GM21447 (cell line): Measurements from ENCODE around the gene WIPF2.

ENCODE experiments used
- ATAC-seq: cut with Tn5 transposase; IDR thresholded peaks from one replicate; pipeline ENCODE4 v1.9.1; 2021; ENCODE audit not compliant: unreplicated experiment

Gene WIPF2

DNA sequence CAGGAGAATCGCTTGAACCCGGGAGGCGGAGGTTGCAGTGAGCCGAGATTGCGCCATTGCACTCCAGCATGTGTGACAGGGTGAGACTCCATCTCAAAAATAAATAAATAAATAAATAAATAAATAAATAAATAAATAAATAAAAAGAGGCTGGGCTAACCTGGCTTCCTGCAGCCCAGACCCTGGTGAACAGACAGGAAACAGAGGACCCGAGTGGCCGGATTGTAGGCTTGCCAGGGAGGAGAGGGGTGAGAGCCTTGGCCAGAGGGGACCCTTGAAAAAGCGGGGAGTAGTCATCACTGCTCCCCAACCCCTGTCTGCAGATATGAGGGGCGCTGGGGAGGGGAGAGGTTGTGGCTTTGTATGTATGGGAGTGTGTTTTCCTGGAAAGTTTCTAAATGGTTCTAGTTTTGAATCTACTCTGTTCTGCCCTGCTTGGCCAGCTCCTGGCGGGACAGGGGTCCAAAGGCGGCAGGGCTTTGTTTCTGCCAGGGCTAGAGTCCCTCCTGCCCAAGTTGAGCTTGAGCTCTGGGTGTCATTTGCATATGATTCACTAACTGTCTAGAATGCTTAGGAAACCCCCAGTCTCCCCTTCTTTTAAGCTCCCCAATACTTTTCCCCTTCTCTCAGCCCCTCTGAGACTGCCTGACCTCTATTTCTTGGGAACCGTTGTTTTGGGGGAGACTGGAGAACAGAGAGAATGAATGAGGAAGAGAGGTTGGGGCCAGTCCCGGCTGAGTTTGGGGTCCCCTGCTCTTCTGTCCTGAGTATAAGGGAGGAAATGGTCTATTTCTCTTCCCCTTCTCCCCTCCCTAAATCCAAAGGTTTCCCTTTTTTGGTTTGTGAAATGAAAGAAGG, 106.3 kb downstream of the WIPF2 start:
- ATAC-seq = no peak

DNA sequence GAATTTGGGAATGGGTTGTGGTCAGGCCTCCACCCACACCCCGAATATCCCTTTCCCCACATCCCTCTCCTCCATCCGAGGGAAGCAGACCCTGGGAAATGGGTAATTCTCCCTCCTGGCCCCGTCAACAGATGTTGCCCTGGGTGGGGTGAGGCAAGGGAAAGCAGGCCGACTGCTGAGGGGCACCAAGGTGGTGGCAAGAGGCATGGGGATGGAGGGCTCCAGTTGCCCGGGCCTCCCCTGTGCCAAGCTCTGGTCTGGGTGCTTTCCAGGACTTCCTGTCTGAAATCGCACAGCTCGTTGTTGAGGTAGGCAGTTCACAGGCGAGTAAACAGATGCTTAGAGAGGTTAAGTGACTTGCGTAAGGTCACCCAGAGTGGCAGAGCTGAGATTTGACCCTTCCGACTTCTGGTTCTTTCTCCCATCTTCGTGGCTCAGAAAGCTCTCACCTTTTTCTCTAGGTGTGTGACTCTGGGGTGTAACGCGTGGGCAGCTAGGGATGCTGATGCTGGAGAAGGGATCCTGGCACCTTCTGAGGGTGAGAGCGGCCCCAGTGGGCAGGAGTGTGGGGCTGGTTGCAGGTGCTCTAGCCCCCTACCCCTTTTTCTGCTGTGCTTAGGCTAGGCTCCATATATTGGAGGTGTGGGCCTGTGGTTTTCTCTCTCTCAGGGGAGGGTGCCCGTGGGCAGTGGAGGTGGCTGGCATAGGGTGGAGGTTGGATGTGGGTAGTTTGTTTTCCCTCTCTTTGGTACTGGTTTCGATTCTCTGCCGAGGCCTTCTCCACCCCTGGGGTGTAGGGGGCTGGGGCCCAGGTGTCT, 107.1 kb downstream of the WIPF2 start:
- no peak for ATAC-seq

DNA sequence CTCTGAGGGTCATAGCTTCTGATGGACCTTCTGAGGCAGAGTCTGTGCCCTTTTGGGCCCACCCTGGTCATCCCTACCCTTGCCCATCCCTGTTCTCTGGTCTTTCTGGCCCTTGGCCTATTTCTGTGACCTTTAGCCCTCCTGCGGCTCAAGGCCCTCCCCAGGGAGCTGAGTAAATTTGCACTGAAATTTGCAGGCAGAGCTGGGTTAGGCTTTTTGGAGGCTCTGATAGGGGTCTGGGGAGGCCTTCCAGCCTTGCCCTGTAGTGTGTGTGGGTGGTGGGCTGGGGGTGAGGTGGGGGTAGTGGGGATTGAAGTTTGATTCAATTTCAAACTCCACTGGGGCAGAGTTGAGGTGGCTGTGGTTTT, 107.7 kb downstream of the WIPF2 start:
- ATAC-seq = no peak

DNA sequence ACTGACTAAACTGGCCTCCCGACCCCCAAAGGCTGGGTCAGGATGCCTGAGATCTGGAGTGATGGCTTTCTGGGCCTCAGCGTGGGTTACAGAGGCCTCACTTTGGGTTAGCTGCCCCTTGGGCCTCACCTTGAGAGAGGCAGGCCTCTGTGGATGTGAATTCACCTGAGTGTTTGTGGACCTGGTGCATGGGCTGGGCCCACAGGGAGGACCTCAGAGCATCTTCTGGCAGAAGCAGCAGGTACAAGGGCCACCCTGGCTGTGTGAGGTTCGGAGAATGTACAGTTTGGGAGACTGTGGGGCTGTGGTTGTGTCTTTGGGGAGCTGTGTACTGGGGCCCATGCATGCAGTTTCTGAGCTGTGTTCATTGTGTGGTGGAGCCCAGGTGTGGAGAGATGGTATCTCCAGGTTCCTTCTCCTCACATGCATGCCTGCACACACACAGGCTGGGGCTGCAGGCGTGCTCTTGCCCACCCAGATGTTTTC, 108.2 kb downstream of the WIPF2 start:
- no peak for ATAC-seq

DNA sequence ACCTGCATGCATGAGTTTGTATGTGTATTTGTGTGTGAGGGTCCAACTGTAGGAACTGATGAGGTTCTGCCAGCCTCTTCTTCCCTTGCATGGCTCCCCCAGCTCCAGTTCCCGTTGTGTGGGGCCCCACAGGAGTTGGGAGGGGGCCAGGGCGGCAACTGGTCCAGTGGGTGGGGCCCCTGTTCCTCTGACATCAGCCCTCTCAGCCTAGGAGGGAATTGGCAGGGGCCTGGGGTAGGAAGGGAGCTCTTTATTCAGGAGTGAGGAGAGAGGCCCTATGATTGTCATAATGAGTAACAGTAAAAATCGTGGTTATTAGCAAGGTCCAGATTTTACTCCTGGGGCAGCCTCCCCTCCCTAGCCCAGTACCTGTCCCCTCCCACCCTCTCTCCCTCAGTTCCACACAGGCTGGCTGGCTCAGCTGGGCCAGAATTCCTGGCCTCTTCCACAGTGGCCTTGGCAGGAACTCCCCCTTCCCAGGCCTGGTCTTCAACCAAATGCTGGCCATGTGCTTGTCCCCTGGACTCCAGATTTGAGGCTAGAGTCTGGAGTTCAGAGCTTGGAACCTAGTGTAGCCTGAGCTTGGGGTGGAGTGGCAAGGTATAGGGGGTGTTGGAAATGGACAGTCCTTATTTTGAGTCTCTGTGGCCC, 108.8 kb downstream of the WIPF2 start:
- no peak for ATAC-seq

DNA sequence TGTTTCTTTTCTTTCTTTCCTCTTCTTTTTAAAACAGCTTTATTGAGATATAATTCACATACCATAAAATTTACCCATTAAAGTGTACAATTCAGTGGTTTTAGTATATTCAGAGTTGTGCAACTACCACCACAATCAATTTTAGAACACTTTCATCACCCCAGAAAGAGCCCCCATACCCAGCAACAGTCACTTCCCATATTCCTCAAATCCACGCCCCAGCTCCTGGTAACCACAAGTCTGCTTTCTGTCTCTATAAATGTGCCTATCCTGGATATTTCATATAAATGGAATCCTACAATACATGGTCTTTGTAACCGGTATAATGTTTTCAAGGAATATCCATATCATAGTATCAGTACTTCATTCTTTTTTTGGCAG, 109.3 kb downstream of the WIPF2 start:
- no peak for ATAC-seq

DNA sequence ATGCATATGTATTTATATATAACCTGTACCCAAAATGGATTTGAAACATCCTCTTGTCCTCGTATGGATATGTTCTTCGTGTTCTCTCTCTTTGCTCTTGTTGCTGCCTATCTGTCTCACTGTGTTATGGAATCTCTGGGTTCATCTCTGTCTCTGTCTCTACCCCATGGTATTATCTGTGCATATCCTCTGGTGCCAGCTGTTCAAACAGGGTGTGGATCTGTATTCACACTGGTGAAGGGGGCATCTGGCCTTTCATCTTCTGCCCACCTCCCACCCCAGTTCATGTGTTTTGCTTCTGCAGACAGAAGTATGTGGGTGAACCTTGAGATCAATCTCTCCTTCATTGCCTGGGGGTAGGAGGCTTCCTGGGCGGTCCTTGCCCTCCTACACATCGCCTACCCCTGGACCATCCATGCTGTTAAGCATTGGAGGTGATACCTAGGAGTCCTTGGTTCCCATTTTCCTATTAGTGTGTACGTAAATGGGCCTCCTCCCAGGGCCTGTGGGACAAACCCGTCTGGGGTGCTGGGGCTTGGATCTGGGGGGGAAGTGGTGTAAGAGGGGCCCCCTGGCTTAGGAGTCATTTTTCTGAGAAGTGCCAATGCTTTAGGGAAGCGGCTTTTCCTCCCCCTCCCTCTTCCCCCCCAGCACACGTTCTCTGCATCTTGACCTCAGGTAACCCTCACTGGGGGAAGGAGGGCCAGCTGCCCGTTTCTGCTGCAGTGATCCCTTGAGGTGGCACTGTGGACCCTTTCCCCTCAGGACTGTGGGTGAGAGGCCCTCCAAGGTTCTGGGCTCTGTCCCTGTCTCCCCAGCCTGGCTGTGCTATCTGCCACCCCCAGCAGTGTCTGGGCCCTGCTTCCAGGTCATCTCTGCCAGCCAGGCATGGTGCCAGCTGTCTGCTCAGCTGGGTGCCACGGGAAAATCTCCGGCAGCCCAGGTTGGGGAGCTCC, 111.0 kb downstream of the WIPF2 start:
- ATAC-seq = no peak

DNA sequence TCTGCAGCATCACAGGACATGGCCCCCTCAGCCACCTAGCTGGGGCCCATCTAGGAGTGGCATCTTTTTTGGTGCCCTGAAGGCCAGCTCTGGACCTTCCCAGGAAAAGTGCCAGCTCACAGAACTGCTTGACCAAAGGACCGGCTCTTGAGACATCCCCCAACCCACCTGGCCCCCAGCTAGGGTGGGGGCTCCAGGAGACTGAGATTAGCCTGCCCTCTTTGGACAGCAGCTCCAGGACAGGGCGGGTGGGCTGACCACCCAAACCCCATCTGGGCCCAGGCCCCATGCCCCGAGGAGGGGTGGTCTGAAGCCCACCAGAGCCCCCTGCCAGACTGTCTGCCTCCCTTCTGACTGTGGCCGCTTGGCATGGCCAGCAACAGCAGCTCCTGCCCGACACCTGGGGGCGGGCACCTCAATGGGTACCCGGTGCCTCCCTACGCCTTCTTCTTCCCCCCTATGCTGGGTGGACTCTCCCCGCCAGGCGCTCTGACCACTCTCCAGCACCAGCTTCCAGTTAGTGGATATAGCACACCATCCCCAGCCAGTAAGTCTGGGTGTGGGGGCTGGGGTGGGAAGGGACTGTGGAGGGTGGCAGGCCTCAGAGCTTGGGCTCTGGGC, 111.9 kb downstream of the WIPF2 start:
- ATAC-seq = no peak

DNA sequence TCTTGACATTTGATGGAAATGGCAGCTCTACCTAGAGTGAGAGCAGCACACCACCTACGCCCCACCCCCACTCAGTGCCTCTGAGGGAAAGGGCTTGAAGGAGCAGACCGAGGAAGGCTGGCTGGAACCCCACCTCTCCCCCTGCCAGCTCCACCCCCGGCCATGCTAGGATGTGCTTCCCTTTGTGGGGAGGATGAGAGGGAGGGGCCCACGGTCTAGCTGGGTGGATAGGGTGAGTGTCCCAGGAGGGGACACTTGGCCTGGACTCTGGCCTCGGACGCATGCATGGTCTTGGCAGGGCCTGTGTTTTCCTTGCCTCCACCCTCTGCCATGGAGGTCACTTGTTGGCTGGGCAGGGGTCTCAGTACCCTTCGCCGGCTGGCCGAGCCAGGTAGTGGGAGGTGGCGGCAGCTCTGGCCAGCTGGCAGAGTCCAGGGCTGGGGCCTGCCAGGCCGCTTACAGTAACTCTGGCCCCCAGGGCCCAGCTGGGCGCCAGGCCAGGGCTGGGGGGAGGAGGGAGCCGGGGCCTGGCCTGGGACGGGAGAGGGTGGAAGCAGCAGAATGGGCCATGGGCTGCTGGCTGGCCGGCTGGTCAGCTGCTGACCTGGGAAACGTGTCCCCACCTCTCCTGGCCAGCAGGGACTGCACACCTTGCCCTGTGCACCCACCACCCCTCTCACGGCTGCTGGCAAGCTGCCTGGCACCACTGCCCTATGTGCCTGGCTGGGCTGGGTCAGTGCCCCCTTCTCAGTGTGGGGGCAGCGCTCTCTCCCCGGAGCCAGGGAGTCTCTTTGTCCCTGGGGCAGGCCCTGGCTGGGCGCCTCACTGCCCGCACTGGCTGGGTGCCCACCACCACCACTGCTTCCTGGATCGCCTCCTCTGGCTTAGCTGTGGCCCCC, 112.9 kb downstream of the WIPF2 start:
- ATAC-seq = no peak
